Activated CD4-positive, alpha-beta memory T cell treated with anti-CD3 and anti-CD28 coated beads for 36 hours (primary cell): ENCODE measurements around the gene HSP90B1. TPM values are rescaled to one million over a fixed set of nuclear protein-coding genes. Genes with fewer than 3 reads are reported as not detected.
A peak's percentile ranks its signal among the peaks of the same experiment; 100 is the strongest.

ENCODE experiments used
- CTCF ChIA-PET: fragments of 350-600 bp; sonication (Branson Sonifier 250); formaldehyde crosslinking; loops from one replicate; lab custom pipeline; 2021; ENCODE audit warnings: antibody characterized with exemption, inconsistent platforms; lab: Charles Lee
- POLR2A ChIA-PET: fragments of 350-600 bp; sonication (Branson Sonifier 250); formaldehyde crosslinking; loops from one replicate; lab custom pipeline; 2021; ENCODE audit warnings: antibody characterized with exemption; lab: Charles Lee
- DNase-seq: peaks from one replicate; pipeline ENCODE4 v3.0.0-alpha.2; 2020
- H3K27ac Mint-ChIP-seq: one replicate; pipeline ENCODE4 v1.8.0; 2021; ENCODE audit warnings: mixed read lengths
- H3K27me3 Mint-ChIP-seq: one replicate; pipeline ENCODE4 v1.8.0; 2021; ENCODE audit warnings: mixed read lengths
- H3K36me3 Mint-ChIP-seq: one replicate; pipeline ENCODE4 v1.8.0; 2021; ENCODE audit warnings: mixed read lengths
- H3K4me1 Mint-ChIP-seq: one replicate; pipeline ENCODE4 v1.8.0; 2021; ENCODE audit warnings: low read depth, mixed read lengths
- H3K4me3 Mint-ChIP-seq: one replicate; pipeline ENCODE4 v1.8.0; 2021; ENCODE audit warnings: mild to moderate bottlenecking, mixed read lengths
- H3K9me3 Mint-ChIP-seq: one replicate; pipeline ENCODE4 v1.8.0; 2021; ENCODE audit warnings: mixed read lengths
- intact Hi-C: fragments of 100-400 bp; cut with micrococcal nuclease; formaldehyde crosslinking; loops from one replicate; pipeline ENCODE4 v1.15.1; 2023
- total RNA-seq, 2 experiments: library from RNA; stranded (reverse); gene quantifications; one replicate each; pipeline ENCODE4 v1.2.3, GENCODE V29; 2021

Gene HSP90B1
- total RNA-seq, 2 experiments from 2014 or later, result 452 to 453 TPM

DNA sequence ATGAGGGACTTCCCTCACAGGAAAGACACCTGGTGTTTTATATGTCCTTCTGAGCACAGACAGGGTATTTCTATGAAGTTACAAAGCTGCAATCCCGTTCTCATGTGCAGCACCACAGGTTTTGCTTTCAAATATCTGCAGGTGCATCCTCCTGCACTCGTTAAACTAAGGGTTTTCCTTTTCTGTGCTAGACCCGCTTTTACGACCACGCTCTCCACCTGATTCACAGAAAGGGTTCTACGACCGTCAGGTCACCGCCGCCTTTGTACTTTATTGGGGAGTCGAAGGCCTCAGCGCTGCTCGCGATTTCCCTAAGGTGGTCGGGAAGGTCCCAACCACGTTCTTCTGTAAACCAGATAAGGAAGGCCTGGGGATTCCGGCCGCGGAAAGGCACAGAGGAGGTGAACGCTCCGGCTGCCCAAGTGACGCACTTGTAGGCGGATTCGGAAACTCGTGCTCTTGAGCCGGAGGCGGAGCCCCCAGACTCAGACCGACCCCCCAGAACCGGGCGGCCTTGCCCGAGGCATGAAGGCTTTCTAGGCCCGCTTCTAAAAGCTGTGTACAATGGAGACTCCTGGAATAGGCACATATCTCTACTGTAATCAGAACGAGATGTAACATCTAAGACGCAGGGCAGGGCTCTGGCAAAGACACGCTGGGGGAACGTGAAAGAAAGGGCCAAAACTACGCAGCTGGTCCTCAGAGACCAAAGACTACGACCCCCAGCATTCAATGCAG lies 995 bp upstream of the HSP90B1 start:
- peaks cover 61% of the 10 kb centered on the region for H3K4me1 Mint-ChIP-seq
- H3K36me3 Mint-ChIP-seq, result peaks cover 43% of the 10 kb centered on the region

GRCh38 chr12:103929784-103930033 lies 501 bp upstream of the HSP90B1 start:
- no peak for DNase-seq
- ChIA-PET CTCF (interaction anchor here (1.0 to 1.3 kb wide), 4 partner anchors 28 to 179 kb away, joined by 3 to 4 read pairs (median 3); partner anchors contain the start of gene TDG), POLR2A (interaction anchor here (0.7 to 4.2 kb wide), 15 partner anchors 10 to 359 kb away, joined by 3 to 49 read pairs (median 6); partner anchors contain the start of genes HCFC2, NFYB and TDG)
- intact Hi-C loops, result loop anchor here (1.0 to 10.0 kb wide), 11 partner anchors 22 to 1178 kb away; partner anchors contain the start of genes HCFC2, NFYB, NT5DC3 and TDG
- no peaks in the 10 kb centered on the region for H3K27me3 Mint-ChIP-seq
- peaks cover 47% of the 10 kb centered on the region for H3K36me3 Mint-ChIP-seq
- peak overlapping the region; percentile 97 for H3K27ac Mint-ChIP-seq
- peaks cover 60% of the 10 kb centered on the region for H3K4me1 Mint-ChIP-seq
- peak overlapping the region; percentile 86 for H3K4me3 Mint-ChIP-seq
- H3K9me3 Mint-ChIP-seq, result no peaks in the 10 kb centered on the region

More for the DNA sequence above, 995 bp upstream of the HSP90B1 start:
- peak; percentile 81 for DNase-seq
- H3K27me3 Mint-ChIP-seq, result no peaks in the 10 kb centered on the region
- no peaks in the 10 kb centered on the region for H3K9me3 Mint-ChIP-seq
- H3K4me3 Mint-ChIP-seq, result peak overlapping the region; percentile 86
- ChIA-PET POLR2A (interaction anchor here (0.7 to 4.2 kb wide), 19 partner anchors 14 to 359 kb away, joined by 3 to 49 read pairs (median 6); partner anchors contain the start of genes HCFC2, NFYB and TDG), CTCF (interaction anchor here (1.0 to 1.3 kb wide), 4 partner anchors 27 to 180 kb away, joined by 3 to 4 read pairs (median 3); partner anchors contain the start of gene TDG)
- intact Hi-C loops, result loop anchor here (1.0 to 10.0 kb wide), 3 partner anchors 22 to 766 kb away; no protein-coding TSS in a partner anchor
- H3K27ac Mint-ChIP-seq, result peak overlapping the region; percentile 97

GRCh38 chr12:103930787-103931735 lies 851 bp downstream of the HSP90B1 start:
- intact Hi-C loops, result loop anchor here (1.0 to 5.0 kb wide), 8 partner anchors 21 to 1176 kb away; partner anchors contain the start of genes HCFC2, NFYB, NT5DC3 and TDG
- peaks cover 58% of the 10 kb centered on the region for H3K36me3 Mint-ChIP-seq
- H3K4me1 Mint-ChIP-seq, result peaks cover 63% of the 10 kb centered on the region

GRCh38 chr12:103933237-103933636 lies 3.0 kb downstream of the HSP90B1 start:
- intact Hi-C loops, result loop anchor here (5.0 kb wide), 1 partner anchor 1174 kb away; the partner anchor contains the start of gene WASHC4
- no peak overlapping the region for H3K4me3 Mint-ChIP-seq
- ChIA-PET CTCF (no interaction called here), POLR2A (interaction anchor here (0.9 kb wide), 1 partner anchor 23 kb away, joined by 3 read pairs; a partner anchor contains a TSS)
- peaks cover 53% of the 10 kb centered on the region for H3K4me1 Mint-ChIP-seq
- no peaks in the 10 kb centered on the region for H3K9me3 Mint-ChIP-seq
- H3K27ac Mint-ChIP-seq, result no peak overlapping the region
- peaks cover 71% of the 10 kb centered on the region for H3K36me3 Mint-ChIP-seq
- no peaks in the 10 kb centered on the region for H3K27me3 Mint-ChIP-seq
- no peak for DNase-seq

More at GRCh38 chr12:103930787-103931735, 851 bp downstream of the HSP90B1 start:
- Mint-ChIP-seq H3K9me3 (no peaks in the 10 kb centered on the region), H3K4me3 (peak overlapping the region; percentile 86), H3K27me3 (no peaks in the 10 kb centered on the region), H3K27ac (peak overlapping the region; percentile 97)
- ChIA-PET POLR2A (interaction anchor here (0.6 to 4.2 kb wide), 8 partner anchors 10 to 91 kb away, joined by 3 to 49 read pairs (median 5); partner anchors contain the start of gene TDG), CTCF (interaction anchor here (1.0 kb wide), 1 partner anchor 47 kb away, joined by 3 read pairs; no protein-coding TSS in a partner anchor)
- DNase-seq, result peak; percentile 46

DNA sequence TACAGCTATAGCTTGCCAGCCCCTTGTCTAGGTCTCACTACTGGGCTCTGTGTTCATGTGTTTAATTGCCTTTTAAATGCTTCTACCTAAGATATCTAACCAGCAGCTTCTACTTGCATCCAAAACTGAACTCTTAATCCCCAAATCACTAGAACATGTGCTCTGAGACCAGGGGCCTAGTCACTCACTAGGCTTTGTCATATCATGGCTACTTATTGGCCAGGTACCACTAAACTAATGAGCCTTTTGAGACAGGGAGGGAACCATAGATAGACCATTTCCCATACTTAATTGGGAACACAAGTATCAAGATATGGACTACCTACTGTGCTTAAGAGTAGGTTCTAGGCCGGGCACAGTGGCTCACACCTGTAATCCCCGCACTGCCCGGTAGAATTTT lies 6.5 kb downstream of the HSP90B1 start:
- ChIA-PET POLR2A (interaction anchor here (0.7 to 2.8 kb wide), 3 partner anchors 20 to 44 kb away, joined by 4 to 9 read pairs (median 8); partner anchors contain the start of gene TDG), CTCF (interaction anchor here (0.9 to 2.3 kb wide), 2 partner anchors 16 to 53 kb away, joined by 5 to 7 read pairs; no protein-coding TSS in a partner anchor)
- H3K4me1 Mint-ChIP-seq, result peaks cover 60% of the 10 kb centered on the region

GRCh38 chr12:103944964-103945363 lies 14.8 kb downstream of the HSP90B1 start:
- ChIA-PET POLR2A (no interaction called here), CTCF (interaction anchor here (1.0 to 1.2 kb wide), 2 partner anchors 10 to 68 kb away, joined by 3 read pairs; no protein-coding TSS in a partner anchor)
- H3K27me3 Mint-ChIP-seq, result no peaks in the 10 kb centered on the region
- peaks cover 82% of the 10 kb centered on the region for H3K36me3 Mint-ChIP-seq
- no peaks in the 10 kb centered on the region for H3K9me3 Mint-ChIP-seq
- H3K4me3 Mint-ChIP-seq, result no peak overlapping the region
- intact Hi-C loops, result no loop called here
- DNase-seq, result no peak
- peaks cover 46% of the 10 kb centered on the region for H3K4me1 Mint-ChIP-seq
- H3K27ac Mint-ChIP-seq, result peak overlapping the region; percentile 54

More for the DNA sequence above, 6.5 kb downstream of the HSP90B1 start:
- intact Hi-C loops, result no loop called here
- DNase-seq, result no peak
- no peaks in the 10 kb centered on the region for H3K27me3 Mint-ChIP-seq
- no peak overlapping the region for H3K4me3 Mint-ChIP-seq
- peak overlapping the region; percentile 51 for H3K27ac Mint-ChIP-seq
- H3K9me3 Mint-ChIP-seq, result no peaks in the 10 kb centered on the region
- peaks cover 82% of the 10 kb centered on the region for H3K36me3 Mint-ChIP-seq

DNA sequence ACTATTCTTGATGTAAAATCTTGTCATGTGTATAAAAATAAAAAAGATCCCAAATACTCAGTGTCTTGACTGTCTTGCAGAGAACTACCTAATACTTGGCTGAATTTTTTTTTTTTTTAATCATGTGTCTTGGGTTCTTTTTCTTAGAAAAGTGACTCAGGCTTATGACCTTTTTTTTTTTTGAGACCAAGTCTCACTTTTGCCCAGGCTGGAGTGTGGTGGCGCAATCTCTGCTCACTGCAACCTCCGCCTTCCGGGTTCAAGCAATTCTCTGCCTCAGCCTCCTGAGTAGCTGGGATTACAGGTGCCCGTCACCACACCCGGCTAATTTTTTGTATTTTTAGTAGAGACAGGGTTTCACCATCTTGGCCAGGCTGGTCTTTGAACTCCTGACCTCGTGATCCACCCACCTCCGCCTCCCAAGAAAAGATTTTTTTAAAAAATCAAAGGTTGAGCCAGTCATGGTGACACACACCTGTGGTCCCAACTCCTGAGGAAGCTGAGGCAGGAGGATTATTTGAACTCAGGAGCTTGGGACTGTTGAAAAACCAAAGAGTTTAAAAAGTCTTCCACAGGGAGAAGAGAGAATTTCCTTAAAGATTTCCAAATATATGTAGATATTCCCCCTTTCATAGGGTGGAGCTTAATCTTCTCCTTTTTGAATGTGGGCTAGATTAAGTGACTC lies 17.8 kb downstream of the HSP90B1 start:
- Mint-ChIP-seq H3K4me3 (no peak overlapping the region), H3K4me1 (peaks cover 45% of the 10 kb centered on the region), H3K36me3 (peaks cover 66% of the 10 kb centered on the region), H3K9me3 (no peaks in the 10 kb centered on the region), H3K27ac (peak overlapping the region; percentile 68), H3K27me3 (no peaks in the 10 kb centered on the region)
- CTCF ChIA-PET, result interaction anchor here (1.0 kb wide), 1 partner anchor 161 kb away, joined by 3 read pairs; no protein-coding TSS in a partner anchor
- intact Hi-C loops, result no loop called here
- peak; percentile 30 for DNase-seq
- POLR2A ChIA-PET, result interaction anchor here (1.4 to 1.8 kb wide), 2 partner anchors 8 to 18 kb away, joined by 3 to 10 read pairs; partner anchors contain the start of gene TDG

DNA sequence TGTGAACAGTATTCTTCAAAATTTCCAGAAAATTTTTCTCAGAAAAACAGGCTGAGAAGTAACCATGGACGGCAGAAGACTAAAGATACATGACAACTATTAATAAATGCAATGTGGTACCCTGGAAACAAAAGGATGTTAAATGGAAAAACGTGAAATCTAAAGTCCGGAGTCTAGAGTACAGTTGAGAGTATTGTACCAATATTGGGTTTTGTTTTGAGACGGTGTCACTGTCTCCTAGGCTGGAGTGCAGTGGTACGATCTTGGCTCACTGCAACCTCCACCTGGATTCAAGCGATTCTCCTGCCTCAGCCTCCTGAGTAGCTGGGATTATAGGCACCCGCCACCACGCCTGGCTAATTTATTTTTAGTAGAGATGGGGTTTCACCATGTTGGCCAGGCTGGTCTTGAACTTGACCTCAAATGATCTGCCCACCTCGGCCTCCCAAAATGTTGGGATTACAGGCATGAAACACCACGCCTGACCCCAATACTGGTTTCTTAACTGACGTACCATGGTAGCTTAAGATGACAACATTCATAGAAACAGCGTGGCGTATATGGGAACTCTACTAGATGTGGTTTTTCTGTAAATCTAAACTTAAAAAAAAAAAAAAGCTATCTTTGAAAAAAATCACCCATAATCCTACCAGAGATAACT lies 18.7 kb downstream of the HSP90B1 start:
- POLR2A ChIA-PET, result interaction anchor here (0.8 to 1.8 kb wide), 3 partner anchors 7 to 19 kb away, joined by 3 to 10 read pairs (median 7); partner anchors contain the start of genes HSP90B1 and TDG
- Mint-ChIP-seq H3K27me3 (no peaks in the 10 kb centered on the region), H3K27ac (peak overlapping the region; percentile 68), H3K9me3 (no peaks in the 10 kb centered on the region), H3K4me1 (peaks cover 48% of the 10 kb centered on the region), H3K4me3 (no peak overlapping the region), H3K36me3 (peaks cover 67% of the 10 kb centered on the region)
- CTCF ChIA-PET, result interaction anchor here (0.9 kb wide), 2 partner anchors 9 to 65 kb away, joined by 4 read pairs; no protein-coding TSS in a partner anchor
- intact Hi-C loops, result no loop called here
- no peak for DNase-seq

DNA sequence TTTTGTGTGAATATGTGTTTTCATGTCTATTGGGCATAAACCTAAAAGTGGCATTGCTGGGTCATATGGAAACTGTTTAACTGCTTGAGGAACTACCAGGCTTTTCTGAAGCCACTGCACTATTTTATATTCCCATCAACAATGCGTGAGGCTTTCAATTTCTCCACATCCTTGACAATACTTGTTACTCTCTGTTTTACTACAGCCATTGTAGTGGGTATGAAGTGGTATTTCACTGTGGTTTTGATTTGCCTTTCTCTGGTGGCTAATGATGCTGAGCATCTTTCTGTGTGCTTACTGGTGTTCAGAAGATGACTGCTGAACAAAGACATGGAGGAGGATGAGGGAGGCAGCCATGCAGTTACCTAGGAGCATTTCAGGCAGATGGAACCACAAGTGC lies 22.3 kb downstream of the HSP90B1 start:
- H3K4me1 Mint-ChIP-seq, result peaks cover 58% of the 10 kb centered on the region
- peaks cover 47% of the 10 kb centered on the region for H3K36me3 Mint-ChIP-seq
- intact Hi-C loops, result loop anchor here (1.0 kb wide), 1 partner anchor 22 kb away; the partner anchor contains the start of gene HSP90B1
- peak overlapping the region; percentile 79 for H3K27ac Mint-ChIP-seq
- POLR2A ChIA-PET, result interaction anchor here (0.7 to 1.6 kb wide), 4 partner anchors 17 to 182 kb away, joined by 3 to 9 read pairs (median 6); partner anchors contain the start of gene HSP90B1
- no peak overlapping the region for H3K4me3 Mint-ChIP-seq
- no peaks in the 10 kb centered on the region for H3K27me3 Mint-ChIP-seq
- H3K9me3 Mint-ChIP-seq, result no peaks in the 10 kb centered on the region
- DNase-seq, result peak; percentile 31
- CTCF ChIA-PET, result interaction anchor here (1.0 to 1.1 kb wide), 2 partner anchors 14 to 16 kb away, joined by 3 to 5 read pairs; partner anchors contain the start of gene TDG
